HG03095 (cell line): Measurements from ENCODE around the gene PRR5L.

Experiments used
- ATAC-seq: cut with Tn5 transposase; IDR thresholded peaks from one replicate; pipeline ENCODE4 v1.9.1; 2021; ENCODE audit warnings: moderate library complexity; ENCODE audit not compliant: unreplicated experiment

Gene PRR5L

DNA sequence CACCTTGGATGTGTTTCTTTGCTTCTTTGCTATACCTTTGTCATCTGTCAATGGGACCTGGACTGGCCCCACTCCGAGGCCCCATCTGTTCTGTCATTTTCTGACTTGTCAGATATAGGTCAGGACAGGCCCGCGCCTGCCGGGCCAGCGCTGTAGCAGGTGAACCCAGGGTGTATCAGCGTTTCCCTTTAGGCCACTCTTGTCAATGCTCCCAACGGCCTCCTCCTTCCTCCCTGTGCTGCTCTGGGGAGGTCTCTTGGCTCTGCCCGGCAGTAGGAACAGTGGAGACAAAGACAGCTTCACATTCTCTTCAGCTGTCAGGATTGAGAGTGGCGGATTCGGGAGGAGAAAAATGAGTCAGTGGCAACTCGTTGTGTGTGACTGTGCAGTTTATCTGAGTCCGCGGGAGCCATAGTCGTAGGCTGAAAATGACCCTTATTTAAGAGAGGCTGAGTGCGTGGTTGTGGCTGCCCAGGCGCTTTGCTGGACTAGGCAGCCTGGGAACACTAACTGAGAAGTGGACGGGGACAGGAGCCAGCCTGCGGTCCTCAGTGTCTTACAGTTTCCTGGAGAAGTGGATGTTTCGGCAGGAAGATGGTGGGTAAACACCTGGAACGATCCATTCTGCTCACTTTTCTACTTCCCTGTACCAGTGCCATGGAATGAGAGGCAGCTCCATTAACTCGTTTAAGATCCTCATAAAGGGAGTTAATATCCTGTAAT lies 102.3 kb downstream of the PRR5L start:
- ATAC-seq: no peak

DNA sequence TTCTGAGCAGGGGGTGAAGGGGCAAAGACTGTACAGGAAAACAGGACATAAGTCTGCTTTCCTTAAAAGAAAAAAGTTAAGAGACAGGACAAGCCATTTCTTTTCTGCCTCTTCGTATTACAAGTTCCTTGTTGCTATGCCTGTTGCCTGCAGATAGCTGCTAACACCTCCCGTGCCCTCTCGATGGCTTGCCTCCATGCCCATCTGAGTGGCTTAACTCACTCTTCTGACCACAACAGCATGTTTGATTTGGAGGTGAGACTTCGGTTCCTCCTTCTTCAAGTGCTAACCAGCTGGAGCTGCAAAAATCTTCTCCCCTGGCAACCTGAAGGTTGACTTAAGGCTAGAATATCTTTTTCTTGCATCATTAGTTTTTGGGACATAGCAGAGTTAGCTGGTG lies 103.1 kb downstream of the PRR5L start:
- no peak for ATAC-seq

DNA sequence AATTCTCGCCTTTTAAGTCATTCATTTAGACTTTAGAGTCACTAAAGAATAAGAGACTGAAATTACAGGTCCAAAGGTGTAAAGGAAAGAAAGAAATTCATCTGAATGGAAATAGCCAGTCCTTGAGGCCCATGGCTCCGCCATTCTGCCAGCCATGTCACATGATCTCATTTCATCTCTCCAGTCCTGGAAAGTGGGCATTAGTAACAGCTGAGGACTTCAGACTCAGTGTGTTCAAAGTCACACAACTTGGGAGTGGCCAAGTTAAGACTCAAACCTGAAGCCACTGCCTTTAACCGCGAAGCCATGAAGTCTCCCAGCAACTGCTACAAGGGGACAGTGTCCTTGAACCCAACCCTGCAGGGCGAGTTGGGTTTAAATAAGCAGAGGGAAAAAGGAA lies 103.7 kb downstream of the PRR5L start:
- ATAC-seq: no peak

DNA sequence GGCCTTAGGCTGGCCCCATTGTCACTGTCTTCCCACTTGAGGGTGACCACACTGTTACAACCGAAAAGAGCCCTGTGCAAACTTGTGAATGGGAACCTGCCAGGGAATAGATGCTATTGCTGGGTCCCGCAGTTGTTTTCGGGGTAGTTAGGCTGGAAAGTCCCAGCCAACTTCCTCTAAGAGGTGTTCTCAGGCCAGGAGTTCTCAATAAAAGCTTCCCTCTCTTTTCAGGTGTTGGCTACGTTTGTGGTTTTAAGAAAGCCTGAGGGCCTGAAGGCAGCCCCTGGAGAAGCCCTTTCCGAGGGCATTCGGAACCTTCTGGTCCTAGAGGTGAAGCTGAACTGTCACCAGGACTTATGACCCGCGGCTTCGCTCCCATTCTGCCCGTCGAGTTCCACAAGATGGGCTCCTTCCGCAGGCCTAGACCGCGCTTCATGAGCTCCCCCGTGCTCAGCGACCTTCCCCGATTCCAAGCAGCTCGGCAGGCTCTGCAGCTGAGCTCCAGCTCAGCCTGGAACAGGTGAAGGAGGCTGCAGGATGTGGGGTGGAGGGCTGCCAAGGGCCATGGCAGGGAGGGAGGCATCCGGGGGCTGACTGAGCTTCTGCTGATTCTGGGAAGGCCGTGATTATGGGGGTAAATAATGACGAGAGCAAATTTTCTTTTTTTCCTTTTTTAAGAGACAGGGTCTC lies 104.8 kb downstream of the PRR5L start:
- ATAC-seq: no peak

GRCh38 chr11:36402568-36403170 lies 106.6 kb downstream of the PRR5L start:
- ATAC-seq: no peak

DNA sequence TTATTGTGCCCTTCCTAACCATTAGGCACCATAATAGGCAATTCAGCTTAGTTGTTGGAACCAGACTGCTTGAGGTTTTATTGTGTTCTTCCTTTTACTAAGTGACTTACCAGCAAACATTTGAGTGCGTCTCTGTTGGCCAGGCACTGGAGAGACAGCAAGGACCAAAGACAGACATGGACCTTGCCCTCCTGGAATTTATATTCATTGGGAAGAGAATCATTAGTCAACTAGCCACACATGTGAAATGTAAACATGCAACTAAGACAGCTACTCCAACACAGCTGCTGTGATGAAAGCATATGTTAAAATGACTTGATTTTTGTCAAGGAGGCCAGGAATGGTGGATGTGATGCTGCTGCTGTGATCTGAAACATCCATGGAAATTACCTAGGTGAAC lies 107.6 kb downstream of the PRR5L start:
- ATAC-seq: no peak

DNA sequence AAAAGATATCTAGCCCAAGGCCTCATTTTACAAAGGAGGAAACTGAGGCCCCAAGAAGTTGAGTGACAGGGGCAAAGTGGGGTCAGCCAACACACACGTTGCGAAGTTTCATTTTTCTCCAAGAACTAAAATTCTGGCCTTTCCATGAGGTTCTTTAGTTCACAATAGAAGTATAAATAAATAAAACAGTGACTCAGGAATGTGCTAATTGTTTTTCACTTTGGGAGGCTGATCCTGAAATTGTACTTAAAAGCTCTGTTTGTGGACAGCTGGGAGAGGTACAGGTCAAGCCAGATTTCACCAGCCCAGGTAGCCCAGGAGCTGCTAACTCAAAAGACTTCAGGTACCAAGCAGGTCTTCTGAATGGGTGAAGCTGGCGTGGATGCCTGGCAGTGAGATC lies 108.7 kb downstream of the PRR5L start:
- ATAC-seq: no peak

- ATAC-seq: no peak
These were observed 109.7 kb downstream of the PRR5L start for GRCh38 chr11:36405585-36406367.

- no peak for ATAC-seq
These were observed 111.3 kb downstream of the PRR5L start for GRCh38 chr11:36407356-36407755.

- ATAC-seq: no peak
These were observed 112.5 kb downstream of the PRR5L start for GRCh38 chr11:36408498-36409136.

- ATAC-seq: no peak
These were observed 113.2 kb downstream of the PRR5L start for GRCh38 chr11:36409152-36409816.

- no peak for ATAC-seq
These were observed 115.1 kb downstream of the PRR5L start for GRCh38 chr11:36411202-36411640.

- ATAC-seq: no peak
These were observed 116.8 kb downstream of the PRR5L start for GRCh38 chr11:36412781-36413383.

- ATAC-seq: no peak
These were observed 121.1 kb downstream of the PRR5L start for GRCh38 chr11:36417154-36417553.

DNA sequence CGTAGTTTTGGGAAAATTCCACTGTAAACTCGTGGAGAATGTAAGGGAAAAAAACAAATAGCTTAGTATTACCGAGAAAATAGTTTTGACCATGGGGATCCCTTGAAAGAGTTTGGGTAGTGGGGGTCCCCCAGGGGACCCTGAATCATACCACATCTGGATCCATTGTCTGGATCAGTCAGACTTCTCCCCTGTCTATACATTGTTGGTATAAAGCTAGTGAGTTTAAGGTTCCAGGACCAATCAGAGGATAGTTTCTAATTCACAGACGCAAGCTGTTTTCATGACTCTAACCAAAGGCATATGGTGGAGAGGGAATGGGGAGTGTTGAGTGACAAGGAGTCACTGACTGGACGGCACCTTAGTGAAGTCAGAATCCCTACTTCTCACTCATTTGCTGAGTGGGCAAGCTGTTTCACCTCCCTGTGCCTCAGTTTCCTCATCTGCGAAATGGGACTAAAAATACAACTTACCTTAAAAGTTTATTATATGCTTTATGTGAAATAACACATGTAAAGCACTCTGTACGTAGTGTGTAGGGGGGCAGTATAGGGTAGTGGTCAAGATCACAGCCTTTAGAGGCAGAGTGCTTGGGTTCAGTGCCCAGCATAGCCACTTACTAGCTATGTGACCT lies 123.8 kb downstream of the PRR5L start:
- no peak for ATAC-seq

GRCh38 chr11:36421546-36422155 lies 125.6 kb downstream of the PRR5L start:
- no peak for ATAC-seq

DNA sequence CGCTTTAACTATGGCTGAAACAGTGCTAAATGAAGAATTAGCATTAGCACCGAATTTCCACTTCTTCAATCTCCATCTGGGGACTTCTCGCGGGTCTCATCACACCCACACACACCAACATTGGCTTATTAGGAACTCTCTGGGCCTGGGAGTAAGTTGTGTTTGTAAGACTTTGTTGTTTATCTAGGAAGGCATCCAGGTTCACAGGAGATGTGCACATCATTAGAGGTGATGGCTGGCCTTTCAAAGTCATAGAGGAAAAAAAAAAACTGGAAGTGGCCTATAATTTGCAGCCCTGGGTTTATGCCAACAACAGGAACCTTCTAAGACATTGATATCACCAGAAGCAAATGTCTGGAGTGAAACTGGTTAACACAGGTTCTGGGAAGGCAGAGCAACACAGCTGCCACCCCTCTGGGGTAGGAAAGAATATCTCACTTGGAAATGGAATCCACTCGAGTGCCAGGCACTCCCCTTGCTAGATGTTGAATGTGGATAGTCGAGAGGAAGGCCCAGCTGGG lies 129.5 kb downstream of the PRR5L start:
- ATAC-seq: no peak

- ATAC-seq: no peak
These were observed 130.2 kb downstream of the PRR5L start for GRCh38 chr11:36426226-36426848.
